Thoracic aorta (tissue), 2 donors: Measurements from ENCODE around the gene ABCD1. TPM values are rescaled to one million over a fixed set of nuclear protein-coding genes. Genes with fewer than 3 reads are reported as not detected.
A peak's percentile ranks its signal among the peaks of the same experiment; 100 is the strongest.

Experiments
- ATAC-seq: fragments of 150-250 bp; one replicate; pipeline ENCODE4 v1.8.0; 2017; ENCODE audit warnings: low read depth; ENCODE audit not compliant: insufficient number of reproducible peaks, low FRiP score
- DNase-seq: peaks from one replicate; pipeline ENCODE4 v3.0.0-alpha.2; 2020; ENCODE audit warnings: low spot score
- H3K27ac ChIP-seq, 2 donors: fragments of 200-600 bp; sonication (generic); 1 replicate in 1 of 2; 2 replicates in 1 of 2; pipeline ENCODE4 v1.5.1; 2016; ENCODE audit warnings: mild to moderate bottlenecking in 2 of 2, moderate library complexity in 2 of 2
- H3K27me3 ChIP-seq: fragments of 200-600 bp; sonication (generic); replicated peaks from 2 replicates; pipeline ENCODE4 v1.6.0; 2016; ENCODE audit warnings: mild to moderate bottlenecking; ENCODE audit not compliant: insufficient read depth
- H3K36me3 ChIP-seq: fragments of 200-600 bp; sonication (generic); one replicate; pipeline ENCODE4 v1.5.1; 2016
- H3K4me1 ChIP-seq, 2 donors: fragments of 200-600 bp; sonication (generic); 1 replicate in 1 of 2; 2 replicates in 1 of 2; pipeline versions ENCODE4 v1.5.1 to v1.6.0; 2016; ENCODE audit warnings: low read depth in 2 of 2, mild to moderate bottlenecking in 1 of 2; ENCODE audit not compliant: control insufficient read depth in 1 of 2
- H3K4me3 ChIP-seq: fragments of 200-600 bp; sonication (generic); 2 replicates; pipeline ENCODE4 v1.5.1; 2016; ENCODE audit warnings: mild to moderate bottlenecking
- H3K9me3 ChIP-seq: fragments of 200-600 bp; sonication (generic); 2 replicates; pipeline ENCODE4 v1.5.1; 2016
- total RNA-seq, 2 donors: library from RNA; depleted of rRNA; stranded (reverse); fragments of >200 nt; gene quantifications; one replicate each; pipeline versions ENCODE4 v1.1.0 to v1.2.3, GENCODE V29; 2016
- TF ChIP-seq, protein P1 (sequence below): fragments of 200-600 bp; sonication (generic); IDR thresholded peaks from one replicate; pipeline ENCODE4 v1.5.1; 2019; ENCODE audit warnings: antibody characterized with exemption

ABCD1 gene
- total RNA-seq, 2 donors from 2014 or later: 24.3 to 40.6 TPM

- Histone ChIP-seq H3K27ac (no peak overlapping the region), H3K9me3 (no peaks in the 10 kb centered on the region), H3K36me3 (no peaks in the 10 kb centered on the region), H3K4me1 (peaks cover 0 to 8% of the 10 kb centered on the region in 2 donors), H3K4me3 (no peak overlapping the region), H3K27me3 (no peaks in the 10 kb centered on the region)
- DNase-seq (no peak), ATAC-seq (no peak)
- TF ChIP-seq, protein P1, sequence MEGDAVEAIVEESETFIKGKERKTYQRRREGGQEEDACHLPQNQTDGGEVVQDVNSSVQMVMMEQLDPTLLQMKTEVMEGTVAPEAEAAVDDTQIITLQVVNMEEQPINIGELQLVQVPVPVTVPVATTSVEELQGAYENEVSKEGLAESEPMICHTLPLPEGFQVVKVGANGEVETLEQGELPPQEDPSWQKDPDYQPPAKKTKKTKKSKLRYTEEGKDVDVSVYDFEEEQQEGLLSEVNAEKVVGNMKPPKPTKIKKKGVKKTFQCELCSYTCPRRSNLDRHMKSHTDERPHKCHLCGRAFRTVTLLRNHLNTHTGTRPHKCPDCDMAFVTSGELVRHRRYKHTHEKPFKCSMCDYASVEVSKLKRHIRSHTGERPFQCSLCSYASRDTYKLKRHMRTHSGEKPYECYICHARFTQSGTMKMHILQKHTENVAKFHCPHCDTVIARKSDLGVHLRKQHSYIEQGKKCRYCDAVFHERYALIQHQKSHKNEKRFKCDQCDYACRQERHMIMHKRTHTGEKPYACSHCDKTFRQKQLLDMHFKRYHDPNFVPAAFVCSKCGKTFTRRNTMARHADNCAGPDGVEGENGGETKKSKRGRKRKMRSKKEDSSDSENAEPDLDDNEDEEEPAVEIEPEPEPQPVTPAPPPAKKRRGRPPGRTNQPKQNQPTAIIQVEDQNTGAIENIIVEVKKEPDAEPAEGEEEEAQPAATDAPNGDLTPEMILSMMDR: no peak
Measured at GRCh38 chrX:153707406-153707805, 17.2 kb upstream of the ABCD1 start.

DNA sequence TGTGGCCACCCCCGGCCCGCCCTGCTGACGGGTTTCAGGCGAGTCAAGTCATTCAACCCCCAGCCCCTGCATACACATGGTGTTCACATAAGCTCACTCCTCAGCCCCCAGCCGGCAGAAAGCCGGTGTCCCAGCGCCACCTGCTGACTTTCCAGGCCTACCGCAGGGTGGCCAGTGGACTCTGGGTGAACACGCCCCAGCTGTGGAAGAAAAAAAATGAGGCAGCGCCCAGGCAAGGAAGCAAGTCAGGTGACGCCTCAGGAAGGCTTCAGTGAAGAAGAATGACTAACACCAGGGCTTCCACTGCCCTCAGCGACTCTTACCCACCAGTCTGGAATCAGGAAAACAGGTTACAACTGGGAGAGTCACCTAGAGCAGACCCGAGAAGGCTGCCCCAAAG, 16.2 kb upstream of the ABCD1 start:
- H3K27ac ChIP-seq: no peak overlapping the region

GRCh38 chrX:153709726-153710674, 14.7 kb upstream of the ABCD1 start:
- H3K27me3 ChIP-seq: no peaks in the 10 kb centered on the region
- H3K36me3 ChIP-seq: peaks cover 7% of the 10 kb centered on the region
- H3K4me3 ChIP-seq: no peak overlapping the region
- ATAC-seq (no peak), DNase-seq (no peak)
- TF ChIP-seq, protein P1: no peak
- no peaks in the 10 kb centered on the region for H3K9me3 ChIP-seq
- H3K4me1 ChIP-seq: peaks cover 0 to 8% of the 10 kb centered on the region in 2 donors
- no peak overlapping the region for H3K27ac ChIP-seq

More for the DNA sequence above, 16.2 kb upstream of the ABCD1 start:
- TF ChIP-seq, protein P1: peak; percentile 56
- H3K36me3 ChIP-seq: no peaks in the 10 kb centered on the region
- peaks cover 0 to 8% of the 10 kb centered on the region in 2 donors for H3K4me1 ChIP-seq
- no peak for DNase-seq
- no peaks in the 10 kb centered on the region for H3K9me3 ChIP-seq
- no peak overlapping the region for H3K4me3 ChIP-seq
- H3K27me3 ChIP-seq: no peaks in the 10 kb centered on the region
- ATAC-seq: peak; percentile 54

DNA sequence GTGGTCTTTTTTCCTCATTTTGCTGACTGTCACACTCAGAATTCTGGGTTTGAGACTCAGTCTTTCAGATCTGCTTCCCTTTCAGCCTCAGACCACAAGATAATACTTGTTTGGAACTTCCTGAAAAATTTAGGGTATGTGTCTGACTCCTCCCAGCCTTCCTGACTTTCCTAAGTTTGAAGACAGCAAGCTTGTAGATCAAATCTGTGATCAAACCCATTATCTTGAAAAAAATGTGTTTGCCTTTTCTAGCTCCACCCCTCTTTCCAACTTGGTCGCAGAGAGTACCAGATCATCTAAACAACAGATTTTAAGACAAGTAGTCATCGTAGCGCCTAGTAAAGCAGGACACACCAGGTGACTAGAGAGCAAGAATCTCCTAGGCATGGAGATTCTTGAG, 10.4 kb upstream of the ABCD1 start:
- DNase-seq (no peak), ATAC-seq (no peak)
- no peaks in the 10 kb centered on the region for H3K27me3 ChIP-seq
- H3K9me3 ChIP-seq: no peaks in the 10 kb centered on the region
- peaks cover 18% of the 10 kb centered on the region for H3K36me3 ChIP-seq
- TF ChIP-seq, protein P1: no peak
- no peaks in the 10 kb centered on the region for H3K4me1 ChIP-seq
- H3K27ac ChIP-seq: no peak overlapping the region
- no peak overlapping the region for H3K4me3 ChIP-seq

DNA sequence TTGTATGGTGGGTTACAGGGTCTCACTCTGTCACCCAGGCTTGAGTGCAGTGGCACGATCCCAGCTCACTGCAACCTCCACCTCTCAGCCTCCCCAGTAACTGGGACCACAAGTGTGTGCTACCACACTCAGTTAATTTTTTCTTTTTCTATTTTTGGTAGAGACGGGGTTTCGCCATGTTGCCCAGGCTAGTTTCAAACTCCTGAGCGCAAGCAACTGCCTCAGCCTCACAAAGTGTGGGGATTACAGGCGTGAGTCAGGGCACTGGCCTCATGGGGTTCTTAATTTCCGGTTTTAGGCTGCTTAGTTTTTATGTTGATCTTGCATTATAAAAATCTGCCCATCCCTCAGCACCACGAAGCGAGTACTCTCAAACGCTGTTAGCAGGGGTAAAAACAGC, 7.2 kb upstream of the ABCD1 start:
- H3K36me3 ChIP-seq: peaks cover 23% of the 10 kb centered on the region

More for the DNA sequence above, 7.2 kb upstream of the ABCD1 start:
- Histone ChIP-seq H3K9me3 (no peaks in the 10 kb centered on the region), H3K27ac (no peak overlapping the region), H3K4me3 (no peak overlapping the region), H3K27me3 (no peaks in the 10 kb centered on the region), H3K4me1 (peaks cover 1 to 4% of the 10 kb centered on the region in 2 donors)
- DNase-seq: no peak
- TF ChIP-seq, protein P1: no peak
- no peak for ATAC-seq
